Measurements from ENCODE around the gene ABCG8.

ABCG8 gene

DNA sequence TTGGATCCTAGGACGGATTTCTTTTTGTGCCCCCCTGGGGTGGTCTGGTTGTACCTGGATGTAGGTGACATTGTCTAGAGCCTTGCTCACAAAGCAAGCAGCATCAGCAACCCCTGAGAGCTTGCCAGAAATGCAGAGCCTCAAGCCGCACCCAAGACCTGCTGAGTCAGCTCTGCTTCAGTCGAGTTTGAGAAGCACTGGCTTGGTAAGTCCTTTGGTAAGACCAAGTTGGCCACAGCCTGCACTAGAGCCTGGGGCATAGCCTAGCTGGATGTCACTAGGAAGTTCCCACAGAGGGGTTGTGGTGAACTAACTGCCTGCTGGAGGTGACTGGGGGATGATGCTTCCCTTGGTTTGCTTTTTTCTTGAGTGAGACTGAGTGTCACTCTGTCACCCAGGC lies 6.3 kb upstream of the ABCG8 start:
- Histone ChIP-seq H3K36me3 (ENCODE audit: insufficient read depth, low read length) (no peaks in the 10 kb centered on the region), H3K9me3 (ENCODE audit: insufficient read depth, low read depth, low read length) (no peaks in the 10 kb centered on the region), H3F3A (ENCODE audit: low read depth) (no peaks in the 10 kb centered on the region), H3K9ac (ENCODE audit: low read depth, low read length, poor library complexity, severe bottlenecking) (no peak overlapping the region), H3K9me2 (replicated peaks; ENCODE audit: low read depth, low read length) (no peaks in the 10 kb centered on the region), H2AFZ (ENCODE audit: low read length) (no peak overlapping the region), H3K79me2 (ENCODE audit: insufficient read depth, low read length) (no peaks in the 10 kb centered on the region), H3K4me2 (ENCODE audit: low read depth, low read length, poor library complexity, severe bottlenecking) (no peak overlapping the region), H4K20me1 (ENCODE audit: insufficient read depth, low read length, poor library complexity, severe bottlenecking) (no peaks in the 10 kb centered on the region), H3K4me3 (ENCODE audit: low read length, poor library complexity, severe bottlenecking) (no peak overlapping the region), H3K4me1 (ENCODE audit: insufficient read depth, low read length, poor library complexity, severe bottlenecking) (no peaks in the 10 kb centered on the region), H3K27me3 (ENCODE audit: insufficient read depth, low read length, poor library complexity, severe bottlenecking) (no peaks in the 10 kb centered on the region)
- TF ChIP-seq, protein P1, sequence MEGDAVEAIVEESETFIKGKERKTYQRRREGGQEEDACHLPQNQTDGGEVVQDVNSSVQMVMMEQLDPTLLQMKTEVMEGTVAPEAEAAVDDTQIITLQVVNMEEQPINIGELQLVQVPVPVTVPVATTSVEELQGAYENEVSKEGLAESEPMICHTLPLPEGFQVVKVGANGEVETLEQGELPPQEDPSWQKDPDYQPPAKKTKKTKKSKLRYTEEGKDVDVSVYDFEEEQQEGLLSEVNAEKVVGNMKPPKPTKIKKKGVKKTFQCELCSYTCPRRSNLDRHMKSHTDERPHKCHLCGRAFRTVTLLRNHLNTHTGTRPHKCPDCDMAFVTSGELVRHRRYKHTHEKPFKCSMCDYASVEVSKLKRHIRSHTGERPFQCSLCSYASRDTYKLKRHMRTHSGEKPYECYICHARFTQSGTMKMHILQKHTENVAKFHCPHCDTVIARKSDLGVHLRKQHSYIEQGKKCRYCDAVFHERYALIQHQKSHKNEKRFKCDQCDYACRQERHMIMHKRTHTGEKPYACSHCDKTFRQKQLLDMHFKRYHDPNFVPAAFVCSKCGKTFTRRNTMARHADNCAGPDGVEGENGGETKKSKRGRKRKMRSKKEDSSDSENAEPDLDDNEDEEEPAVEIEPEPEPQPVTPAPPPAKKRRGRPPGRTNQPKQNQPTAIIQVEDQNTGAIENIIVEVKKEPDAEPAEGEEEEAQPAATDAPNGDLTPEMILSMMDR (conservative IDR thresholded peaks at IDR 0.05; ENCODE audit: low read length), result no peak
- no peak for TF ChIP-seq EZH2phosphoT487 (IDR thresholded peaks at IDR 0.05; ENCODE audit: borderline replicate concordance)

GRCh38 chr2:43837033-43837432 lies 1.7 kb upstream of the ABCG8 start:
- Histone ChIP-seq H3K27me3 (ENCODE audit: insufficient read depth, low read length, poor library complexity, severe bottlenecking) (no peaks in the 10 kb centered on the region), H3K36me3 (ENCODE audit: insufficient read depth, low read length) (no peaks in the 10 kb centered on the region), H3K4me2 (ENCODE audit: low read depth, low read length, poor library complexity, severe bottlenecking) (no peak overlapping the region), H3K79me2 (ENCODE audit: insufficient read depth, low read length) (no peaks in the 10 kb centered on the region), H3K4me1 (ENCODE audit: insufficient read depth, low read length, poor library complexity, severe bottlenecking) (no peaks in the 10 kb centered on the region), H2AFZ (ENCODE audit: low read length) (no peak overlapping the region), H3K9ac (ENCODE audit: low read depth, low read length, poor library complexity, severe bottlenecking) (no peak overlapping the region), H3K4me3 (ENCODE audit: low read length, poor library complexity, severe bottlenecking) (no peak overlapping the region), H3F3A (ENCODE audit: low read depth) (no peaks in the 10 kb centered on the region), H3K9me2 (replicated peaks; ENCODE audit: low read depth, low read length) (no peaks in the 10 kb centered on the region), H4K20me1 (ENCODE audit: insufficient read depth, low read length, poor library complexity, severe bottlenecking) (no peaks in the 10 kb centered on the region), H3K9me3 (ENCODE audit: insufficient read depth, low read depth, low read length) (no peaks in the 10 kb centered on the region)
- TF ChIP-seq, protein P1 (conservative IDR thresholded peaks at IDR 0.05; ENCODE audit: low read length), result no peak
- TF ChIP-seq EZH2phosphoT487 (IDR thresholded peaks at IDR 0.05; ENCODE audit: borderline replicate concordance), result no peak

GRCh38 chr2:43837831-43838559 lies 776 bp upstream of the ABCG8 start:
- Histone ChIP-seq H3F3A (ENCODE audit: low read depth) (no peaks in the 10 kb centered on the region), H3K4me1 (ENCODE audit: insufficient read depth, low read length, poor library complexity, severe bottlenecking) (no peaks in the 10 kb centered on the region), H3K36me3 (ENCODE audit: insufficient read depth, low read length) (no peaks in the 10 kb centered on the region), H3K4me2 (ENCODE audit: low read depth, low read length, poor library complexity, severe bottlenecking) (no peak overlapping the region), H3K27me3 (ENCODE audit: insufficient read depth, low read length, poor library complexity, severe bottlenecking) (no peaks in the 10 kb centered on the region), H3K79me2 (ENCODE audit: insufficient read depth, low read length) (no peaks in the 10 kb centered on the region), H3K9me2 (replicated peaks; ENCODE audit: low read depth, low read length) (no peaks in the 10 kb centered on the region), H4K20me1 (ENCODE audit: insufficient read depth, low read length, poor library complexity, severe bottlenecking) (no peaks in the 10 kb centered on the region), H3K4me3 (ENCODE audit: low read length, poor library complexity, severe bottlenecking) (no peak overlapping the region), H3K9ac (ENCODE audit: low read depth, low read length, poor library complexity, severe bottlenecking) (no peak overlapping the region), H3K9me3 (ENCODE audit: insufficient read depth, low read depth, low read length) (no peaks in the 10 kb centered on the region), H2AFZ (ENCODE audit: low read length) (no peak overlapping the region)
- no peak for TF ChIP-seq EZH2phosphoT487 (IDR thresholded peaks at IDR 0.05; ENCODE audit: borderline replicate concordance)
- TF ChIP-seq, protein P1 (conservative IDR thresholded peaks at IDR 0.05; ENCODE audit: low read length), result no peak

All from Loucy (cell line).